HTR-8/SVneo (cell line): ENCODE results near the gene STUB1.

Source experiments
- DNase-seq: peaks from one replicate; pipeline ENCODE4 v3.0.0; 2011; ENCODE audit warnings: low spot score, mixed read lengths; ENCODE audit not compliant: insufficient read length
- FAIRE-seq: peaks from 2 replicates; lab custom pipeline; 2011; peaks lifted over from hg19 to GRCh38; lab: Jason Lieb, UNC

STUB1 gene

DNA sequence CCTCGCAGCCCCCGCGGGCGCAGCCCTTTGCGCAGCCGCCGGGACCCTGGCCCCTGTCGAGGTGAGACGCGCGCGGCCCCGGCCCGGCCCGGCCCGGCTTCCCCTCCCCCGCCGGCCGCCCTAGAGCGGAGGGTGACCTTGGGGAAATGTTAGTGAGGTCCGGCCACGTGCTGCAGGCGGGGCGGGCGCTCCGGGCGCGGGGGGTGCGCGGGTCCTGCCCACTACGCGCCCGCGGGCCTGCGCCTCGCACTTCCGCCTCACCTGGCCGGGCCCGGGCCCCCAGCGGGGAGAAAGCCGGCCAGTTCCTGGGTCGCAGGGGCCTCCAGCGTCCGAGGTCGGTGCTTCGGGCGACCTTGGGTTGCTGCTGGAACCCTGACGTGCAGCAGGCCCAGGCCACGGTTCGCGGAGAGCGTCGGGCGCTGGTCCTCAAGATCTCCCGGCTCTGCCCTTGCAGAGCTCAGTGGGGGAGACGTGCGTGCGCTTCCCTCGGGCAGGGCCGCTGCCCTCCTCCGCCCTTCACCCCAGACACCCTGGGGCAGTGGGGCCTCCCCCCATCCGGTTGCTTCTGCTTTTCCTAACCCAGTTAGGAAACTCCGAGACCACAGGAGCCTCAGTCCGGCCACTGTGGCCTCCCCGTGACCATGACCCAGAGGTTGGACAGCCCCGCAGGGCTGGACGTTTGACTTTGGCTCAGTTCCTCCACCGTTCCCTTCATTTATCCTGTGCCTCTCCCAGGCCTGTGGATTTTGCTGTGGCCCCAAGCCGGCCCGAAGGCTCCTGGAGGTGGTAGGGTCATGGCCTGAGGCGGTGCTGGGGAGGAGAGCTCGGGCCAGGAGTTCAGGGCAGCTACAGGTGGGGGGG lies 37.8 kb upstream of the STUB1 start:
- DNase-seq: no peak
- no peak for FAIRE-seq

DNA sequence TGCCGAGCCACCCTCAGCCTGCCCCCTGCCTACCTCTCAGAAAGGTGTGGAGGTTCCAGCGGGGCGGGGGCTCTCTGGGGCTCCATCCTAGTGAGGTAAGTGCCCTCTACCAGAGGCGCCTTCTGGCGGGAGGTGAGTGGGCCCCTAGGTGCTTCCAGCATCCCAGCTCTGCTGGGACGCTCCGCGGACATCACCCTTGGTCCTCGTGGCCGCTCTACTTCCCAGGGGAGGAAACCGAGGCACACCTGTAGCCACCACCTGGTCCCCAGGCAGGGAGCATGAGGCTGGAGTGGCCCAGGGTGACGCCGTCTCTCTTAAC lies 37.2 kb upstream of the STUB1 start:
- FAIRE-seq: no peak
- no peak for DNase-seq

DNA sequence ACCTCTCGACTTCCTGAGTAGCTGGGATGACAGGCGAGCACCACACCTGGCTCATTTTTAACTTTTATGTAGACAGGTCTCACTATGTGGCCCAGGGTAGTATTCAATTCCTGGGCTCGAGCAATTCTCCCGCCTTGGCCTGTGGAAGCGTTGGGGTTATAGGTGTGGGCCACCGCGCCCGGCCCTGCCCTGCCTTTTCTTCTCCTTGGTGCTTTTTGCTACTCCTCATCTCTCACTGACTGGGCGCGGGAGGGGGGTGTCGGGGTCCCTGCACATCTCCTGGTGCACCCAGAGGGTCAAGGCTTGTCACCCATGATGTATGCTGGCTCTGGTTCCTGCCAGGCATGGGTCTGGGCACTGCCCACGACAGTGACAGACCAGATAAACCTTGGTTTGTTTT lies 35.7 kb upstream of the STUB1 start:
- DNase-seq (no peak), FAIRE-seq (no peak)

DNA sequence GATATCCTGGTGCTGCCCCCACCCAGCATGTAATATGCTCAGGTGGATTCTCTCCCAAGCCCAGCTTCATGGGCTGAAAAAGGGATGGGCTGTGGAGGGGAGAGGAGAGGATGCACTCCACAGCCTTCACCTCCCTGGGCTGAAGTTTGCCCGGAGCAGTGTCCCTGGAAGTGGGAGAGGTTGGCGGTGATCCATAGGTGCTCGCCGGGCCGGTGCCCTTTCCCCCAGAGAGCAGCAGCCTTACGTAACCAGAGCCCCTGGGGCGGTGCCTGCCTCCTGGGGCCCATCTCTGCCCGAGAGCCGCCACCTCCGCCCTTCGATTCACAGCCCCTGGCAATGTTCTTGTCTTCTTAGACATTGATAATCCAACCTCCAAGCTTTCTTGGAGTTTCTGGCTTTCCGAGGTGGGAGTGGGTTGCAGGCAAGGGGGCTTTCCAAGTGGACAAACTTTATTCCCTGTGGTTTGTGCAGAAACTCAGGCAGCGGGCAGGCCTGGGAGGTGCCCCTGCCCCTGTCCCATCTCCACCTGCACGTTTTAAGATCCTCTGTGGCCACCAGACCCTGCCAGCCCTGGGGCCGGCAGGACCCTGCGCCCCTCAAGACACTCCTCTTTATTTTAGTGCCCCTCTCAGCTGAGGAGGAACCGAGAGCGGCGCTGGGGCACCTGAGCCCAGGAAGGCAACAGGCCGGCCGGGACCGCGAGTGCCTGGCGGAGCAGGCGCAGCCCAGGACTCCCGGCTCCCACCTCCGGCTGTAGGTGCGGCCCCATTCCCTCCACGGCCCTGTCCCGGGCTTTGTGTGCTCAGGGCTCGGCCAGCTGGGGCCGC lies 34.1 kb upstream of the STUB1 start:
- FAIRE-seq (no peak), DNase-seq (no peak)

DNA sequence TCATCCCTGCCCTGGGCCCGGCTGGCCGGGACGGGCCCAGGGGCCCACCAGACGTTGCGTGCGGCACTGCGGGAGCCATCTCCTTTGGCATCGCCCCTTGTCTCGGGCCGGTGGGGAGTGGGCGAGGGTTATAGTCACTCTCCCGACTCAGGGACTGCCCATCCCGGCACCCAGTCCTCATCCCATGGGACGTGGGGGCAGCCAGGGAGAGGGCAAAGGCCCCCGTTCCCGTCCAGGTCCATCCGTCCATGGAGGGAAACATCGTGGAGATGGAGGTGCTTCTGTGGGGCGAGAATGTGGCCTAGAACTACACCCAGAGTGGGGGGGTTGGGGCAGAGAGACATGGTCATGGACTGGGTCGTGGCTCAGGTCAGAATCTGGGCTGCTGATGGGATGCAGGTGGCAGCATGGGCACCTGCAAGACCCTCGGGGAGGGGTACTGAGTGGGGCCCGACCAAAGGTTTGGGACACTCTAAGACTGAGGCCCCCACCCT lies 33.5 kb upstream of the STUB1 start:
- FAIRE-seq (no peak), DNase-seq (no peak)

DNA sequence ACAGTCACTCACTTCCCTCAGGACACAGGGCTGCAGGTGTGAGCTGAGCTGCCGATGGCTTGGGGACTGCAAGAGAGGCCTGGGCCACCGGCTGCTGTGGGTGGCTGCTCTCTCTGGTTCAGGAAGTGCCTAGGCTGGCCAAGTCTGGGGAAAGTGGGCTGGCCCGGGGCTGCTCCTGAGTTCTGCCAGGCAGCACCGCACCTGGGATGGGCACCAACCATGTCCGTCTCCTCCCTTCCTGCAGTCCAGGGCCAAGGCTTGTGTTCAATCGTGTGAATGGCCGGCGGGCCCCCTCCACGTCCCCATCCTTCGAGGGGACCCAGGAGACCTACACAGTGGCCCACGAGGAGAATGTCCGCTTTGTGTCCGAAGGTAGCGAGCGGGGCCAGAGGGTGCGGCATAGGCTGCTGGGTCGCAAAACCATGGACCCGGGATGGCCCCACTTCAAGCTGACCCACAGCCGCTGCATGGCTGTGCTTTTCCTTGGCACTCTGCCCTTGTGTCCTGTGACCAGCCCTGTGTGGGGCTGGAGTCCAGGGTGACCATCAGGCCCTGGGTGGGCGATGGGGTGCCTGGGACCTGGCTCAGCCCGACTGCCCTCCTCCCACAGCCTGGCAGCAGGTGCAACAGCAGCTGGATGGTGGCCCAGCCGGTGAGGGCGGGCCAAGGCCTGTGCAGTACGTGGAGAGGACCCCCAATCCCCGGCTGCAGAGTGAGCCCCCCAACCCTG lies 32.9 kb upstream of the STUB1 start:
- no peak for FAIRE-seq
- DNase-seq: no peak

DNA sequence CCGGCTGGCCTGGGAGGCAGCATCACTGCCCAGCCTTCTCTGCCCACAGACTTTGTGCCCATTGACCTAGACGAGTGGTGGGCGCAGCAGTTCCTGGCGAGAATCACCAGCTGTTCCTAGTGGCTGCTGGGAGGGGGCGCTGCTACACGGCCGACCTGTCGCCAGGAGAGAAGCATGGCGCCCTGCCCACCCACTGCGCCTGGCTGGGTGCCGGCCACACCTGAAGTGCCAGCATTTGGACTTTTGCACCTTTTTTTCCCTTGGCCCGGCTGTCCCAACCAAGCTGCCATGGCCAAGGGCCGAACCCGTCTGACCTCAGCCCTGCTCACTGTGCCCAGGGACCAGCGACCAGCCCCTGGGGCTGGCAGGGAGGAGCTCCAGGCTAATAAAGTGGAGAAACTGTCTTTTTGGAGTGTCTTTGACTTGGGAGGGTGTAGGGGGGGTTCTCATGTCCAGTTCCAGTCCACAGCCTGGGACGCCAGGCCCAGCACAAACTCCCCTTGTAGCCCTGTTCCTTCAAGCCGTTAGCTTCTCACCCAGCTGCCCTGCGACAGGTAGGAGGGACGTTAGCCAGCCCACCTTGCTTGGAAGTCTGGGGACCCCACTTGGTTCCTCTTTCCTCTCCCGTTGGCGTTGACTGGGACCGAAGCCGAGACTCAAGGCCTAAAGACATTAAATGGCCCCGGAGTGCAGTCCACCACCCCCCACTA lies 32.0 kb upstream of the STUB1 start:
- FAIRE-seq (peak; percentile 40), DNase-seq (no peak)

DNA sequence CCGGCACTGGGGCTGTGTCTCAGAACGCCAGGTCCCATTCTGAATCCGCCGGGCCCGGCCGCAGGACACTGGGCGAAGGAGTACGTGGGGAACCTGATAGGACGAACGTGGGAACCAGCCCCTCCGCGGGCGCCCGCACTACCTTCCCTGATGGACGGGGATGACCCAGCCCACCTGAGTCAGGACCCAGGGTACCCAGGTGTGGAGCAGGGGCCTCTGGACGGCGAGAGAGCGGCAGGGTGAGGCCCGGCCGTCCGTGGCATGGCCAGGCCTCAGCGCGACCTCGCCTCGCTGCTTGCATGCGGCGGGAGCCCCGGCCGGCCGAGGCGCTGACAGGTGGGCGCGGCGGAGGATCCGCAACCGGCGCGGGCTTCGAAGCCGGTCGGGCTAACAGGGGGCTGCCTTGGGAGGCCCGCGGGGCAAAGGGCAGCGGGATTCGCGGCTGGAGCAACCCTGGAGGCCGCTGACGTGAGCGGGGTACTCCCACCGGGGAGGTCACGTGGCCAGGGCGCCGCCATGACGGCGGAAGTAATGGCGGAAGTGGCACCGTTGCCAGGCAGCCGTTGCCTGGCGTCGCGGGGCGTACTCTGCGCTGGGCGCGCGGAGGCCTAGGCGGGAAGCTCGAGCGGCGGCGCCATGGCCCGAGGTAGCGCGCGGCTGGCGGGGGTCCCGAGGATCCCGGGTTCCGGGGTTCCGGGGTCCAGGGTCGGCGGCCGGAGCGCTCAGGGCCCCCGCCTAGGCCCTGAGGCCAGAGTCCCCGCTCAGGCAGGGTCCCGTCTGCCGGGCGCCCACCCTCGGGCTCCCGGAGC lies 31.2 kb upstream of the STUB1 start, which contains the start of gene WDR90:
Gene WDR90 (plus strand): TSS at position 585 of the 809 bp plus-strand sequence. CDS start 52 bp downstream, at position 637.
- DNase-seq (peak; percentile 96), FAIRE-seq (peak; percentile 99)

DNA sequence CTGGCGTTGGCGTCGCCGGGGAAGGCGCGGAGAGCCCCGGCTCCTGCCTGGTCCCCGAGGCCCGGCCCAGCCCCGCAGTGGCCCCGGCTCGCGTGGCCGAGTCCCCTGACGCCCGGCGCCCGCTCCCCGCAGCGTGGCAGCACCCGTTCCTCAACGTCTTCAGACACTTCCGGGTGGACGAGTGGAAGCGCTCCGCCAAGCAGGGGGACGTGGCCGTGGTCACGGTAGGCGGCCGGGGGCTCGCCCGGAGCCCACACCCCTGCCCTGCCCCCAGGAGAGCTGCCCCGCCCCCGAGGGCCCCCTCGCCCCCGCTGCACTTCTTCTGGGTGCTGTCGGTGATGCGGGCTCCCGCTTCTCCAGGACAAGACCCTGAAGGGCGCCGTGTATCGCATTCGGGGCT lies 30.6 kb upstream of the STUB1 start:
- FAIRE-seq (no peak), DNase-seq (no peak)

DNA sequence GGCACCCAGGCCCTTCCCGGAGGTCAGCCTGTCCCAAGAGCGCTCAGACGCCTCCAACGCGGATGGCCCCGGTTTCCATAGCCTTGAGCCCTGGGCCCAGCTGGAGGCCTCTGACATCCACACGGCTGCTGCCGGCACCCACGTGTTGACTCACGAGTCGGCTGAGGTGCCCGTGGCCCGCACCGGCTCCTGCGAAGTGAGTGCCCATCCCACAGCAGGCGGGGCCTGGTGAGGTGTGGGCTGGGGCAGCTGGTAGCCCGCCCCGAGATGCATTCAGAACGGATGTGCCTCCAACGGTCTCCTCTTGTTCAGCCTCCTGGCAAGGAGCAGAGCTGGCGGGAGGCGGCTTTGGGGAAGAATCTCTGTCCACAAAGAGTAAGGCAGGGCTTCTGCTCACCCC lies 28.4 kb upstream of the STUB1 start:
- no peak for DNase-seq
- FAIRE-seq: no peak

DNA sequence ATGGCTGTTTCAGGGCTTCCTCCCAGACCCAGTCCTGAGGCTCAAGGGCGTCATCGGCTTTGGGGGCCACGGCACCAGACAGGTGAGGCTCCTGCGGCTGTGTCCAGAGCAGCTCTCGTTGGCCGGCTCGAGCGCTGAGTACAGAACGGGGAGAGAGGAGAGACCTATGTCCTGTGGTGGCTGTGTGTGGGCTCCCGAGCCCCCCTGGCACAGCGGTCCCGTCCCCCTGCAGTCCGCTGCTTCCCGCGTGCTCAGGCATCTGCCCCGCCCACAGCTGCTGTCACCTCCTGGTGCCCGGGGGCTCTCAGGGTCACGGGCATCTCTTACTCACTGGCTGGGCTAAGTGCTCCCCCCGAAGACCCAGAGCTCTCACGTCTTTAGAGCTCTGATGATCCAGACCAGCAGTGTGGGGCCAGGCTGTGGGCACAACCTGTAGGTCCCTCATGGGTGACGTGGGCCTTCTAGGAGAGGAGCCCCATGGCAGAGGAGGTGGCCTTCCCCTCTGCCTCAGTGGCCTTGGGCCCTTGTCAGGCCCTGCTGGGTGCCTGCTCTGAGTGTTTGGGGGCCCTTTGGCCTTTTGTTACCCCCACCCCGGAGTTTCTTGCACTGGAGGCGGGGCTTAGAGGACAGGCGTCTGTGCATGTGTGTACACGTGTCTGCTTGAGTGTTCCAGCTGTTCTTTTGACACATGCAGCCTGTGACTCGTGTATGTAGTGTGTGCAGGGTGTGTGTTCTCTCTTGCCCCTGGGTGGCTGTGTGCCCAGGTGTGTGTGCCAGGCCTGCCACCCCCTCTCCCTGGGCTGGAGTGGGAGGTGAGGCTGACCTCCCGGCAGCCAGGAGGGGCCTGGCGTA lies 27.5 kb upstream of the STUB1 start:
- FAIRE-seq (no peak), DNase-seq (no peak)

DNA sequence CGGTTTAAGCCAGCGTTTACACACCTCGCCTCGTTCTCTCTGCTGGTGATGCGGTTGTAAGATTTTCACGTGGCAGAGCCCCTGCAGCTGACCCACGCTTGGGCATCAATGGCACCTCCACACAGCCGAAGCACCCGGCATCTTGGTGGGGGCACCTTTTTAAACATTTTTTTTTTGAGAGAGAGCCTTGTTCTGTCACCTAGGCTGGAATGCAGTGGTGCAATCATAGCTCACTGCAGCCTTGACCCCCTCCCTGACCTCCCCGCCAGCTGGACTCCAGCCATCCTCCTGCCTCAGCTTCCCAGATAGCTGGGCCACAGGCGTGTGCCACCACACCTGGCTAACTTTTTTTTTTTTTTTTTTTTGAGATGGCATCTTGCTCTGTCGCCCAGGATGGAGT lies 26.2 kb upstream of the STUB1 start:
- no peak for DNase-seq
- no peak for FAIRE-seq

DNA sequence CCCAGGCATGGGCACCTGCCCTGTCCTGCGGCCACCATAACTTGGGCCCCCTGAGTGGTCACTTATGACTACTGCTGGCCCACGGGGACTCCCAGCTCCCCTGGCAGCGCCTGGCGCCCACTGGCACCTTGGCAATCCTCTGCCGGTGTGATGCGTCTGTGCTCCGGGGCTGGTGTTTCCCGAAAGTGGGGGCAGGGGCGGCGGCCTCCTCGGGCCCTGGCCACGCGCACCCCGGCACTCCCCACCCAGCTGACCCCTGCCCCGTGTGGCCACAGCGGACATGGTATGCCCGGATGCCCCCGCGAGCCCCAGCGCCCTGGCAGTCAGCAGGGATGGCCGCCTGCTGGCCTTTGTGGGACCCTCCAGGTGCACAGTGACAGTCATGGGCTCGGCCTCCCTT lies 22.7 kb upstream of the STUB1 start:
- no peak for DNase-seq

DNA sequence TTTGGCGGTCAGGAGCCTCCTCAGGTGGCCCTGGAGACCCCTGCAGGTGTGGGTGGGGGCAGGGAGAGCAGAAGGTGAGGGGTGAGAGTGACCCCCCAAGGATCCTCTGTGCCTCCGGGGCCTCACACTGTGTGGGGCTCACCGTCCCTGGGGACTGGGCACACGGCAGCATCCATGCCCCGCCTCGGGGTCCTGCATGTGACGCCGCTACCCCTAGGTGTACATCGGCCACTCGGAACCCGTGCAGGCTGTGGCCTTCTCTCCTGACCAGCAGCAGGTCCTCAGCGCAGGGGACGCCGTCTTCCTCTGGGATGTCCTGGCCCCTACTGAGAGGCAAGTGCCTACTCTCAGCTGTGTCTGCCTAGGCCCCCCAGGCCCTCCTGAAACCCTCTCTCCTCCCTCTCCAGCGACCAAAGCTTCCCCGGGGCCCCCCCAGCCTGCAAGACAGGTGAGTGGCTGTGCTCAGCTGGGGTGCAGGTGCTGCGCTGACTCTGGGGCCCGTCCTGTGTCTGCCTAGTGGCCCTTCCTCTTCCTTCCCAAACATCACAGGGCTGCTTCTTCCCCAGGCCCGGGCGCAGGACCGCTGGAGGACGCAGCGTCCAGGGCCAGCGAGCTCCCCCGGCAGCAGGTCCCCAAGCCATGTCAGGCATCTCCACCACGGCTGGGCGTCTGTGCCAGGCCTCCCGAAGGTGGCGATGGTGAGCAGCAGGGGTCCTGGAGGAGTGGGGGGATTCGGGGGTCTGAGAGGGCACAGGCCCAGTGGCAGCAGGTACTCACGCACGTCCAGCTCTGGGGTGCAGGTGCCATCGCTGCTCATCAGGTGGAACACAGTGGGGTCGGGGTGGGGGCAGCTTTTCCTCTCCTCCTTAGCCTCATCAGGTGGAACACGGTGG lies 21.3 kb upstream of the STUB1 start:
- no peak for FAIRE-seq
- DNase-seq: no peak

More for the DNA sequence above, 22.7 kb upstream of the STUB1 start:
- FAIRE-seq: no peak

DNA sequence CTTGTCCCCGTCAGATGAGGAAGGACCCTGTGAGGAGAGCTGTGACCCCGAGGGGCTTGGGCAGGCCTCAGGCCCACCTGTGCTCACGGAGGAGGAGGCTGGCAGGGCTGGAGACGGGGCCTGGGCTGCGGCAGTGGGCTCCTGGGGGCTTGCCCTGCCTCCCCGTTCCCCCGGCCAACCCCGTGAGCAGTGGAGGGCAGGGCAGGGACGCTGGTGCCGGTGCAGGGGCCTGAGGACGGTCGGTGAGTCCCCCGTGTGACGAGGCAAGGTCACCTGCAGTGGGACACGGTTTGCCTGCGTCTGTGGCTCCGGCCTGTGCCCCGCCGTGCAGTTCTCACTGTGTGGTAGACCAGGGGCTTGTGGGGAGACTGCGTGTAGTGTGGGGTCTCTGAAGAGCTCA lies 20.6 kb upstream of the STUB1 start:
- FAIRE-seq: no peak
- DNase-seq: no peak

DNA sequence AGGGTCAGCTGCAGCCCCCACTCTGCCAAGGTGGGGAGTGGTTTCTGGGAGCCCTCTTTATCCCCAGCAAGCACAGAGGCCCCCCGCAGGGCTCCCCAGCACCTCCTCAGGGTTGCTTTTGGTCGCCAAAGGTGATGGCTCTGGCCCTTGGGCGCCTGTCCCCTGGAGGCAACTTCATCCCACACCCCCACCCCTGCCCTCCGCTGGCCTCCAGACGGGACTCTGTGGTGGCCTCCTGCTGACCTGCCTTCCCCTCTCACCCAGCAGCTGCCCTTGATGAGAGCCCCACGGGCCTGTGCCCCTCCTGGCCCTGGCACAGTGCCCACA lies 20.1 kb upstream of the STUB1 start:
- no peak for FAIRE-seq
- no peak for DNase-seq

DNA sequence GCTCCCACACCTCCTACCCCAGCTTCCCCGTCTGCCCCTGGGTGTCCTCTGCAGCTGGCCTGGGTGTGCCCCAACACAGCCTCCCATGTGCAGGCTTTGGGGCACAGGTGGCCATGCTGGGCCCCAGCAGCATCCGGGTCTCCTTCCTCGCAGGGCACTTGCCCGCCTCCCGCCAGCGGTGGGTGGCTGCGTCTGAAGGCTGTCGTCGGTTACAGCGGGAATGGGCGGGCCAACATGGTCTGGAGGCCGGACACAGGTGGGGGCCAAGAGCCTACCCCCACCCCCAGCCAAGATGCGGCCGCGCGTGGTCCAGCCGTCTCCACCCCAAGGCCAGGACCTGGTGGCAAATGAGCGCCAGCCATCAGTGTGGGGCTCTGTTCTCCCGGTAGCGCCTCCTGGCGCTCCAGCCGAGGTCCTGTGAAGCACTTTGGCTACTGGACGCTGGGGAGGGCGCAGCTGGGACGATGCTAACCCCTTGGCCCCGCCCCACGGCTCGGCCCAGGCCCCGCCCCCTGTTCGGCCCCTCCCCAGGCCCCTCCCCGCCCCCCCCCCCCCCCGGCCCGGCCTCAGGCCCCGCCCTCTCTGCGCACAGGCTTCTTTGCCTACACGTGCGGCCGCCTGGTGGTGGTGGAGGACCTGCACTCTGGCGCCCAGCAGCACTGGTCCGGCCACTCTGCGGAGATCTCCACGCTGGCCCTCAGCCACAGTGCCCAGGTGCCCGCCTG lies 19.6 kb upstream of the STUB1 start:
- FAIRE-seq (no peak), DNase-seq (no peak)
